ENCODE results near the gene SPINT2. TPM values are rescaled to one million over a fixed set of nuclear protein-coding genes. Genes with fewer than 3 reads are reported as not detected.

The SPINT2 gene
- total RNA-seq, 1 donor from 2014 or later = 231 TPM

GRCh38 chr19:38250821-38251563 is 13.4 kb upstream of the SPINT2 start:
- H3K4me3 ChIP-seq = peak overlapping the region; percentile 60

GRCh38 chr19:38251564-38252051 is 12.8 kb upstream of the SPINT2 start:
- Histone ChIP-seq H3K27me3 (peaks cover 8% of the 10 kb centered on the region), H3K4me3 (peak overlapping the region; percentile 60), H3K27ac (peak overlapping the region; percentile 78), H3K4me1 (peaks cover 12% of the 10 kb centered on the region), H3K9me3 (no peaks in the 10 kb centered on the region), H3K36me3 (no peaks in the 10 kb centered on the region)
- DNase-seq = no peak
- ATAC-seq = no peak
- TF ChIP-seq CTCF (IDR thresholded peaks at IDR 0.05) = no peak
- intact Hi-C loops (cut with DNase I) = no loop called here

More at GRCh38 chr19:38250821-38251563, 13.4 kb upstream of the SPINT2 start:
- no peaks in the 10 kb centered on the region for H3K36me3 ChIP-seq
- ATAC-seq (peak; percentile 54), DNase-seq (peak; percentile 73)
- H3K27me3 ChIP-seq = peaks cover 2% of the 10 kb centered on the region
- peak overlapping the region; percentile 78 for H3K27ac ChIP-seq
- H3K4me1 ChIP-seq = peaks cover 6% of the 10 kb centered on the region
- intact Hi-C loops (cut with DNase I) = no loop called here
- no peaks in the 10 kb centered on the region for H3K9me3 ChIP-seq
- no peak for TF ChIP-seq CTCF (IDR thresholded peaks at IDR 0.05)

GRCh38 chr19:38252385-38252784 is 12.0 kb upstream of the SPINT2 start:
- peak overlapping the region; percentile 78 for H3K27ac ChIP-seq
- no peaks in the 10 kb centered on the region for H3K36me3 ChIP-seq
- peak overlapping the region; percentile 60 for H3K4me3 ChIP-seq
- TF ChIP-seq CTCF (IDR thresholded peaks at IDR 0.05) = no peak
- ATAC-seq = no peak
- peaks cover 15% of the 10 kb centered on the region for H3K4me1 ChIP-seq
- peaks cover 13% of the 10 kb centered on the region for H3K27me3 ChIP-seq
- no peaks in the 10 kb centered on the region for H3K9me3 ChIP-seq
- intact Hi-C loops (cut with DNase I) = no loop called here
- no peak for DNase-seq

GRCh38 chr19:38252941-38253691 is 11.3 kb upstream of the SPINT2 start:
- Histone ChIP-seq H3K27me3 (peaks cover 13% of the 10 kb centered on the region), H3K36me3 (no peaks in the 10 kb centered on the region), H3K4me1 (peaks cover 11% of the 10 kb centered on the region), H3K9me3 (no peaks in the 10 kb centered on the region), H3K27ac (peak overlapping the region; percentile 78), H3K4me3 (peak overlapping the region; percentile 60)
- intact Hi-C loops (cut with DNase I) = no loop called here
- ATAC-seq (peak; percentile 31), DNase-seq (no peak)
- no peak for TF ChIP-seq CTCF (IDR thresholded peaks at IDR 0.05)

GRCh38 chr19:38253788-38254187 is 10.6 kb upstream of the SPINT2 start:
- ATAC-seq (peak; percentile 2), DNase-seq (no peak)
- no peaks in the 10 kb centered on the region for H3K36me3 ChIP-seq
- intact Hi-C loops (cut with DNase I) = no loop called here
- peaks cover 11% of the 10 kb centered on the region for H3K4me1 ChIP-seq
- peaks cover 13% of the 10 kb centered on the region for H3K27me3 ChIP-seq
- no peak for TF ChIP-seq CTCF (IDR thresholded peaks at IDR 0.05)
- H3K4me3 ChIP-seq = peak overlapping the region; percentile 60
- peak overlapping the region; percentile 78 for H3K27ac ChIP-seq
- no peaks in the 10 kb centered on the region for H3K9me3 ChIP-seq

All from upper lobe of right lung (tissue), 1 donor.